ENCODE data around the gene TPCN2. TPM values are rescaled to one million over a fixed set of nuclear protein-coding genes. Genes with fewer than 3 reads are reported as not detected.
A peak's percentile ranks its signal among the peaks of the same experiment; 100 is the strongest.

The TPCN2 gene
- total RNA-seq, 1 donor from 2014 or later = 4.5 TPM

- H3K4me3 ChIP-seq (ENCODE audit: low read depth, low read length) = no peak overlapping the region
- FAIRE-seq (no peak), DNase-seq (ENCODE audit: low read depth) (no peak)
- H3K36me3 ChIP-seq (ENCODE audit: control insufficient read depth, insufficient read depth, low read length) = no peaks in the 10 kb centered on the region
- TF ChIP-seq CTCF (IDR thresholded peaks at IDR 0.05; ENCODE audit: insufficient read depth, low read length, severe bottlenecking) = no peak
- peaks cover 4% of the 10 kb centered on the region for H3K27me3 ChIP-seq (ENCODE audit: control insufficient read depth, insufficient read depth, low read length)
Measured at GRCh38 chr11:69162505-69162904, 113.8 kb downstream of the TPCN2 start.

GRCh38 chr11:69163842-69164241, 115.1 kb downstream of the TPCN2 start:
- H3K36me3 ChIP-seq (ENCODE audit: control insufficient read depth, insufficient read depth, low read length) = no peaks in the 10 kb centered on the region
- no peak for TF ChIP-seq CTCF (IDR thresholded peaks at IDR 0.05; ENCODE audit: insufficient read depth, low read length, severe bottlenecking)
- FAIRE-seq = no peak
- peaks cover 2% of the 10 kb centered on the region for H3K27me3 ChIP-seq (ENCODE audit: control insufficient read depth, insufficient read depth, low read length)
- DNase-seq (ENCODE audit: low read depth) = no peak
- no peak overlapping the region for H3K4me3 ChIP-seq (ENCODE audit: low read depth, low read length)

GRCh38 chr11:69164824-69165223, 116.1 kb downstream of the TPCN2 start:
- no peak for TF ChIP-seq CTCF (IDR thresholded peaks at IDR 0.05; ENCODE audit: insufficient read depth, low read length, severe bottlenecking)
- FAIRE-seq (no peak), DNase-seq (ENCODE audit: low read depth) (no peak)
- no peaks in the 10 kb centered on the region for H3K36me3 ChIP-seq (ENCODE audit: control insufficient read depth, insufficient read depth, low read length)
- H3K4me3 ChIP-seq (ENCODE audit: low read depth, low read length) = no peak overlapping the region
- H3K27me3 ChIP-seq (ENCODE audit: control insufficient read depth, insufficient read depth, low read length) = peaks cover 2% of the 10 kb centered on the region

GRCh38 chr11:69165775-69166174, 117.0 kb downstream of the TPCN2 start:
- DNase-seq (ENCODE audit: low read depth) = no peak
- Histone ChIP-seq H3K4me3 (ENCODE audit: low read depth, low read length) (no peak overlapping the region), H3K36me3 (ENCODE audit: control insufficient read depth, insufficient read depth, low read length) (no peaks in the 10 kb centered on the region), H3K27me3 (ENCODE audit: control insufficient read depth, insufficient read depth, low read length) (peaks cover 2% of the 10 kb centered on the region)
- no peak for TF ChIP-seq CTCF (IDR thresholded peaks at IDR 0.05; ENCODE audit: insufficient read depth, low read length, severe bottlenecking)
- no peak for FAIRE-seq

GRCh38 chr11:69166218-69167115, 117.7 kb downstream of the TPCN2 start:
- no peak for TF ChIP-seq CTCF (IDR thresholded peaks at IDR 0.05; ENCODE audit: insufficient read depth, low read length, severe bottlenecking)
- H3K4me3 ChIP-seq (ENCODE audit: low read depth, low read length) = no peak overlapping the region
- H3K27me3 ChIP-seq (ENCODE audit: control insufficient read depth, insufficient read depth, low read length) = peaks cover 2% of the 10 kb centered on the region
- FAIRE-seq (no peak), DNase-seq (ENCODE audit: low read depth) (peak; percentile 78)
- H3K36me3 ChIP-seq (ENCODE audit: control insufficient read depth, insufficient read depth, low read length) = no peaks in the 10 kb centered on the region

All from bronchial epithelial cell (primary cell).